SK-N-MC (cell line): ENCODE results near the gene GGPS1.

Experiments
- EZH2 ChIP-seq: fragments of 200-600 bp; sonication (generic); IDR thresholded peaks from one replicate; pipeline ENCODE4 v1.6.1; 2017; ENCODE audit warnings: antibody characterized with exemption
- POLR2AphosphoS5 ChIP-seq: IDR thresholded peaks from 2 replicates; pipeline ENCODE4 v1.6.1; 2012; ENCODE audit warnings: mild to moderate bottlenecking, low read depth, low read length, borderline replicate concordance

- no peak for TF ChIP-seq EZH2
- no peak for TF ChIP-seq POLR2AphosphoS5
These were observed 12.6 kb upstream of the GGPS1 start for GRCh38 chr1:235315735-235316134.
